Aorta (tissue), 5 donors: ENCODE measurements around the gene DMRTC1B. TPM values are rescaled to one million over a fixed set of nuclear protein-coding genes. Genes with fewer than 3 reads are reported as not detected.
"Not testable (repeated sequence)": the region's sequence is repeated elsewhere in the genome, so short reads cannot be mapped to it uniquely, and the experiment has no call there.

Source experiments
- ATAC-seq: fragments of 200-7000 bp; cut with Tn5 transposase; one replicate; pipeline ENCODE4 v1.9.1; 2022; ENCODE audit warnings: moderate library complexity; ENCODE audit not compliant: low FRiP score
- DNase-seq, 2 donors: peaks; one replicate each; pipeline ENCODE4 v3.0.0-alpha.2; 2020
- H3K27ac ChIP-seq, 2 donors: one replicate each; pipeline ENCODE4 v1.5.1; 2013; ENCODE audit warnings: low read length in 2 of 2, mild to moderate bottlenecking in 2 of 2, moderate library complexity in 2 of 2, control low read depth in 1 of 2, inconsistent platforms in 1 of 2, low read depth in 1 of 2
- H3K27me3 ChIP-seq, 2 donors: one replicate each; pipeline ENCODE4 v1.6.1; 2013; ENCODE audit warnings: control low read depth in 1 of 2, low read length in 1 of 2, mild to moderate bottlenecking in 1 of 2, moderate library complexity in 1 of 2; ENCODE audit not compliant: insufficient read depth in 2 of 2, control insufficient read depth in 1 of 2
- H3K36me3 ChIP-seq, 2 donors: one replicate each; pipeline ENCODE4 v1.6.1; 2013; ENCODE audit warnings: control low read depth in 1 of 2, low read length in 1 of 2, mild to moderate bottlenecking in 1 of 2; ENCODE audit not compliant: insufficient read depth in 2 of 2, control insufficient read depth in 1 of 2
- H3K4me1 ChIP-seq, 2 donors: one replicate each; pipeline ENCODE4 v1.6.1; 2013; ENCODE audit warnings: low read length in 2 of 2, control low read depth in 1 of 2, mild to moderate bottlenecking in 1 of 2, moderate library complexity in 1 of 2; ENCODE audit not compliant: insufficient read depth in 2 of 2, control insufficient read depth in 1 of 2
- H3K4me3 ChIP-seq, 2 donors: one replicate each; pipeline ENCODE4 v1.5.1; 2013; ENCODE audit warnings: low read length in 2 of 2, control low read depth in 1 of 2, mild to moderate bottlenecking in 1 of 2
- H3K9me3 ChIP-seq: one replicate; pipeline ENCODE4 v1.6.1; 2013; ENCODE audit warnings: mild to moderate bottlenecking, low read length; ENCODE audit not compliant: control insufficient read depth
- WGBS, 2 donors: extraction: QIAGEN DNeasy Blood & Tissue Kit; methylation state at CpG; one replicate each; pipeline ENCODE4 v1.1.7; 2013; 5-methylcytosine and 5-hydroxymethylcytosine counted together
- intact Hi-C, 2 donors: fragments of 100-400 bp; cut with DNase I; formaldehyde crosslinking; loops; one replicate each; pipeline versions ENCODE4 v1.14.2 to v1.15.0; 2022
- polyA plus RNA-seq, 2 donors: library from polyadenylated mRNA; stranded (reverse); fragments of 200-250 nt; gene quantifications; one replicate each; pipeline ENCODE4 v1.2.3, GENCODE V29; 2013
- total RNA-seq, 2 donors: library from RNA; stranded (reverse); fragmentation: NEBNext Ultra II Directional; extraction: Animal tissue kit (Norgen Biotek cat#: 25700); gene quantifications; one replicate each; pipeline ENCODE4 v1.2.1, GENCODE V29; 2021
- donor health status: healthy with polysubstance abuse.
- donor health status: Bipolar disorder and iron deficiency.
- donor health status: DM: no; HTN: no; CAD: no.
- donor health status: DM: no; HTN: no; CAD: no.
- donor health status: DM: yes; HTN: yes; CAD: no.

DMRTC1B gene
- total and polyA plus RNA-seq, 4 donors, result 0.63 TPM; not detected in 3

DNA sequence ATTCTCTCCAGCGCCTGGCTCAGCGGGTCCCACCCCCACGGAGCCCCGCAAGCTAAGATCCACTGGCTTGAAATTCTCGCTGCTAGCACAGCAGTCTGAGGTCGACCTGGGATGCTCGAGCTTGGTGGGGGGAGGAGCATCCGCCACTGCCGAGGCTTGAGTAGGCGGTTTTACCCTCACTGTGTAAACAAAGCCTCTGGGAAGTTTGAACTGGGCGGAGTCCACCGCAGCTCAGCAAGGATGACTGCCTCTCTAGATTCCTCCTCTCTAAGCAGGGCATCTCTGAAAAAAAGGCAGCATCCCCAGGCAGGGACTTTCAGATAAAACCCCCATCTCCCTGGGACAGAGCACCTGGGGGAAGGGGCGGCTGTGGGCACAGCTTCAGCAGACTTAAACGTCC lies 113.0 kb downstream of the DMRTC1B start:
- H3K36me3 ChIP-seq, ATAC-seq, H3K27me3 ChIP-seq, H3K9me3 ChIP-seq, DNase-seq, H3K4me3 ChIP-seq, intact Hi-C loops, H3K4me1 ChIP-seq, H3K27ac ChIP-seq: not testable (repeated sequence)
- WGBS, 2 donors, result no CpG with 5 or more reads among the region's 14 CpGs

Other genes starting within 250 kb of the DMRTC1B start
- 10 to 100 TPM; 40.0 to 46.4 TPM for gene HDAC8, start 204.0 kb upstream of the DMRTC1B start, total RNA-seq
- 10 to 100 TPM; 16.8 to 24.5 TPM for gene HDAC8, start 204.0 kb upstream of the DMRTC1B start, polyA plus RNA-seq
- gene PHKA1, start 62.6 kb upstream of the DMRTC1B start, total RNA-seq, result 10 to 100 TPM in 1 of 2 donors, 1 to 10 TPM in 1; 8.1 to 10.6 TPM
- 10 to 100 TPM in 1 of 2 donors, 1 to 10 TPM in 1; 3.0 to 10.4 TPM for gene PHKA1, start 62.6 kb upstream of the DMRTC1B start, polyA plus RNA-seq
- not detected for gene FAM236B, start 5.8 kb downstream of the DMRTC1B start, total RNA-seq
- gene FAM236B, start 5.8 kb downstream of the DMRTC1B start, polyA plus RNA-seq, result not detected
- not detected for gene FAM236D, start 31.3 kb downstream of the DMRTC1B start, total RNA-seq
- gene FAM236D, start 31.3 kb downstream of the DMRTC1B start, polyA plus RNA-seq, result not detected
- gene FAM236C, start 135.7 kb downstream of the DMRTC1B start, total RNA-seq, result not detected
- not detected for gene FAM236C, start 135.7 kb downstream of the DMRTC1B start, polyA plus RNA-seq
- not detected for gene FAM236A, start 161.3 kb downstream of the DMRTC1B start, total RNA-seq
- not detected for gene FAM236A, start 161.3 kb downstream of the DMRTC1B start, polyA plus RNA-seq
- not detected for gene DMRTC1, start 166.9 kb downstream of the DMRTC1B start, total RNA-seq
- gene DMRTC1, start 166.9 kb downstream of the DMRTC1B start, polyA plus RNA-seq, result not detected
- gene PABPC1L2B, start 226.0 kb downstream of the DMRTC1B start, total RNA-seq, result not detected
- not detected for gene PABPC1L2B, start 226.0 kb downstream of the DMRTC1B start, polyA plus RNA-seq